Activated CD8-positive, alpha-beta memory T cell treated with anti-CD3 and anti-CD28 coated beads, Interleukin-2, amount 50 U/mL, for 1 hour (primary cell): ENCODE results near the gene CERKL.

ENCODE experiments used
- DNase-seq: peaks from one replicate; pipeline ENCODE4 v3.0.0-alpha.2; 2020; ENCODE audit errors: extremely low read depth

CERKL gene

GRCh38 chr2:181626671-181627070 is 30.2 kb downstream of the CERKL start:
- no peak for DNase-seq

GRCh38 chr2:181623159-181623558 is 33.7 kb downstream of the CERKL start:
- DNase-seq: no peak

- no peak for DNase-seq
Observed at GRCh38 chr2:181621779-181622490, 35.0 kb downstream of the CERKL start.

GRCh38 chr2:181619516-181619915 is 37.4 kb downstream of the CERKL start:
- no peak for DNase-seq

- DNase-seq: no peak
Observed at GRCh38 chr2:181616715-181617114, 40.2 kb downstream of the CERKL start.

- DNase-seq: no peak
Observed at GRCh38 chr2:181614874-181615638, 41.8 kb downstream of the CERKL start.

GRCh38 chr2:181613241-181613640 is 43.7 kb downstream of the CERKL start:
- DNase-seq: no peak

- no peak for DNase-seq
Observed at GRCh38 chr2:181607629-181608590, 49.0 kb downstream of the CERKL start.

GRCh38 chr2:181605889-181606837 is 50.7 kb downstream of the CERKL start:
- DNase-seq: no peak

- DNase-seq: no peak
Observed at GRCh38 chr2:181602017-181602416, 54.9 kb downstream of the CERKL start.

- no peak for DNase-seq
Observed at GRCh38 chr2:181596556-181596955, 60.3 kb downstream of the CERKL start.

GRCh38 chr2:181594322-181594721 is 62.6 kb downstream of the CERKL start:
- DNase-seq: no peak

- no peak for DNase-seq
Observed at GRCh38 chr2:181589779-181590178, 67.1 kb downstream of the CERKL start.

GRCh38 chr2:181588546-181588945 is 68.4 kb downstream of the CERKL start:
- no peak for DNase-seq

- DNase-seq: no peak
Observed at GRCh38 chr2:181586569-181587081, 70.3 kb downstream of the CERKL start.

- no peak for DNase-seq
Observed at GRCh38 chr2:181585732-181586131, 71.2 kb downstream of the CERKL start.

GRCh38 chr2:181581534-181581933 is 75.4 kb downstream of the CERKL start:
- DNase-seq: no peak

- DNase-seq: no peak
Observed at GRCh38 chr2:181578829-181579228, 78.1 kb downstream of the CERKL start.

- no peak for DNase-seq
Observed at GRCh38 chr2:181576431-181576830, 80.5 kb downstream of the CERKL start.

- DNase-seq: no peak
Observed at GRCh38 chr2:181575650-181576025, 81.3 kb downstream of the CERKL start.
